Endothelial cell (in vitro differentiated cells): Measurements from ENCODE around the gene CNGA3. TPM values are rescaled to one million over a fixed set of nuclear protein-coding genes. Genes with fewer than 3 reads are reported as not detected.

Experiments
- DNase-seq: peaks from one replicate; pipeline ENCODE4 v3.0.0; 2021; ENCODE audit warnings: low spot score
- H3K27ac Mint-ChIP-seq: one replicate; pipeline ENCODE4 v1.8.0; 2021; ENCODE audit warnings: mixed read lengths, inconsistent platforms; ENCODE audit not compliant: unreplicated experiment
- H3K27me3 Mint-ChIP-seq: one replicate; pipeline ENCODE4 v1.8.0; 2021; ENCODE audit warnings: mild to moderate bottlenecking, moderate library complexity, mixed read lengths, inconsistent platforms; ENCODE audit not compliant: unreplicated experiment
- H3K36me3 Mint-ChIP-seq: one replicate; pipeline ENCODE4 v1.8.0; 2021; ENCODE audit warnings: mild to moderate bottlenecking, low read depth, mixed read lengths, inconsistent platforms; ENCODE audit not compliant: unreplicated experiment
- H3K4me1 Mint-ChIP-seq: one replicate; pipeline ENCODE4 v1.8.0; 2021; ENCODE audit warnings: mild to moderate bottlenecking, mixed read lengths, inconsistent platforms; ENCODE audit not compliant: unreplicated experiment
- H3K4me3 Mint-ChIP-seq: one replicate; pipeline ENCODE4 v1.8.0; 2021; ENCODE audit warnings: mild to moderate bottlenecking, mixed read lengths, inconsistent platforms; ENCODE audit not compliant: unreplicated experiment
- H3K9me3 Mint-ChIP-seq: one replicate; pipeline ENCODE4 v1.8.0; 2021; ENCODE audit warnings: mixed read lengths, inconsistent platforms; ENCODE audit not compliant: unreplicated experiment
- total RNA-seq: library from RNA; stranded (reverse); fragmentation: NEBNext Ultra II Directional; extraction: Animal tissue kit (Norgen Biotek cat#: 25700); gene quantifications from one replicate; pipeline ENCODE4 v1.2.1, GENCODE V29; 2021; ENCODE audit not compliant: unreplicated experiment
- TF ChIP-seq, protein P1 (sequence below): fragments of 200-600 bp; sonication (generic); IDR thresholded peaks from one replicate; pipeline ENCODE4 v1.5.0; 2021; ENCODE audit warnings: antibody characterized with exemption; ENCODE audit not compliant: unreplicated experiment

CNGA3 gene
- total RNA-seq, 1 donor from 2014 or later = 0.10 TPM

GRCh38 chr2:98379311-98380202 is 33.3 kb downstream of the CNGA3 start:
- DNase-seq = no peak

GRCh38 chr2:98380203-98380535 is 33.9 kb downstream of the CNGA3 start:
- H3K4me3 Mint-ChIP-seq = no peak overlapping the region
- no peak for DNase-seq
- peaks cover 5% of the 10 kb centered on the region for H3K27me3 Mint-ChIP-seq
- H3K9me3 Mint-ChIP-seq = no peaks in the 10 kb centered on the region
- TF ChIP-seq, protein P1, sequence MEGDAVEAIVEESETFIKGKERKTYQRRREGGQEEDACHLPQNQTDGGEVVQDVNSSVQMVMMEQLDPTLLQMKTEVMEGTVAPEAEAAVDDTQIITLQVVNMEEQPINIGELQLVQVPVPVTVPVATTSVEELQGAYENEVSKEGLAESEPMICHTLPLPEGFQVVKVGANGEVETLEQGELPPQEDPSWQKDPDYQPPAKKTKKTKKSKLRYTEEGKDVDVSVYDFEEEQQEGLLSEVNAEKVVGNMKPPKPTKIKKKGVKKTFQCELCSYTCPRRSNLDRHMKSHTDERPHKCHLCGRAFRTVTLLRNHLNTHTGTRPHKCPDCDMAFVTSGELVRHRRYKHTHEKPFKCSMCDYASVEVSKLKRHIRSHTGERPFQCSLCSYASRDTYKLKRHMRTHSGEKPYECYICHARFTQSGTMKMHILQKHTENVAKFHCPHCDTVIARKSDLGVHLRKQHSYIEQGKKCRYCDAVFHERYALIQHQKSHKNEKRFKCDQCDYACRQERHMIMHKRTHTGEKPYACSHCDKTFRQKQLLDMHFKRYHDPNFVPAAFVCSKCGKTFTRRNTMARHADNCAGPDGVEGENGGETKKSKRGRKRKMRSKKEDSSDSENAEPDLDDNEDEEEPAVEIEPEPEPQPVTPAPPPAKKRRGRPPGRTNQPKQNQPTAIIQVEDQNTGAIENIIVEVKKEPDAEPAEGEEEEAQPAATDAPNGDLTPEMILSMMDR = no peak
- H3K27ac Mint-ChIP-seq = no peak overlapping the region
- no peaks in the 10 kb centered on the region for H3K36me3 Mint-ChIP-seq
- peaks cover 45% of the 10 kb centered on the region for H3K4me1 Mint-ChIP-seq

More at GRCh38 chr2:98379311-98380202, 33.3 kb downstream of the CNGA3 start:
- H3K27me3 Mint-ChIP-seq = peaks cover 5% of the 10 kb centered on the region
- TF ChIP-seq, protein P1 = no peak
- no peak overlapping the region for H3K27ac Mint-ChIP-seq
- H3K36me3 Mint-ChIP-seq = no peaks in the 10 kb centered on the region
- no peaks in the 10 kb centered on the region for H3K9me3 Mint-ChIP-seq
- no peak overlapping the region for H3K4me3 Mint-ChIP-seq
- peaks cover 45% of the 10 kb centered on the region for H3K4me1 Mint-ChIP-seq

- no peak for DNase-seq
- no peak overlapping the region for H3K27ac Mint-ChIP-seq
- no peaks in the 10 kb centered on the region for H3K9me3 Mint-ChIP-seq
- H3K4me3 Mint-ChIP-seq = no peak overlapping the region
- H3K36me3 Mint-ChIP-seq = no peaks in the 10 kb centered on the region
- TF ChIP-seq, protein P1 = no peak
- peaks cover 45% of the 10 kb centered on the region for H3K4me1 Mint-ChIP-seq
- H3K27me3 Mint-ChIP-seq = peaks cover 4% of the 10 kb centered on the region
Observed at GRCh38 chr2:98381494-98381893, 35.2 kb downstream of the CNGA3 start.

- DNase-seq = no peak
- H3K4me3 Mint-ChIP-seq = no peak overlapping the region
- H3K27ac Mint-ChIP-seq = no peak overlapping the region
Observed at GRCh38 chr2:98382086-98382485, 35.8 kb downstream of the CNGA3 start.

GRCh38 chr2:98382739-98383138 is 36.5 kb downstream of the CNGA3 start:
- no peak overlapping the region for H3K4me3 Mint-ChIP-seq
- DNase-seq = no peak
- H3K9me3 Mint-ChIP-seq = no peaks in the 10 kb centered on the region
- peaks cover 43% of the 10 kb centered on the region for H3K4me1 Mint-ChIP-seq
- TF ChIP-seq, protein P1 = no peak
- H3K36me3 Mint-ChIP-seq = no peaks in the 10 kb centered on the region
- H3K27me3 Mint-ChIP-seq = peaks cover 2% of the 10 kb centered on the region
- H3K27ac Mint-ChIP-seq = no peak overlapping the region

More at GRCh38 chr2:98382086-98382485, 35.8 kb downstream of the CNGA3 start:
- Mint-ChIP-seq H3K27me3 (peaks cover 2% of the 10 kb centered on the region), H3K4me1 (peaks cover 45% of the 10 kb centered on the region), H3K9me3 (no peaks in the 10 kb centered on the region), H3K36me3 (no peaks in the 10 kb centered on the region)
- TF ChIP-seq, protein P1 = no peak
